ENCODE measurements around the gene CNOT8. TPM values are rescaled to one million over a fixed set of nuclear protein-coding genes. Genes with fewer than 3 reads are reported as not detected.

Gene CNOT8
- total and polyA plus RNA-seq, 7 donors = 51.6 to 80.6 (median 53.5) TPM

DNA sequence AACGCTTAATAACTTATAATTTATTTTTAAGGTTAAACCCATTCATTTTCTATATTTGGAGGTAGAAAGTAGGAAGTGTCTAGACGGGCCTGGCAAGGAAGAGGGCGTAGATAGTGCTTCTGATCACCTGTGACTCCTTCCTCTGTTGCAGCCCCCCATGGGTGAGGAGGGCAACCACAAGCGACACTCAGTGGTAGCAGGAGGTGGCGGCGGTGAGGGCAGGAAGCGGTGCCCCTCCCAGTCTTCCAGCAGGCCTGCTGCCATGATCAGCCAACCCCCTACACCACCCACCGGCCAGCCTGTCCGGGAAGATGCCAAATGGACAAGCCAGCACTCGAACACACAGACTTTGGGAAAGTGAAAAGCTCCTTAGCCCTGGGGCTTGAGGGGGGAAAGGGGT, 44.7 kb upstream of the CNOT8 start:
- WGBS, 2 donors = 55 to 88% methylated on average over 10 of the region's 10 CpGs
- Histone ChIP-seq H3K27me3 (no peaks in the 10 kb centered on the region), H3K4me1 (peaks cover 0 to 15% (median 11%) of the 10 kb centered on the region in 4 donors), H3K4me3 (no peak overlapping the region), H3K9me3 (no peaks in the 10 kb centered on the region), H3K36me3 (peaks cover 14 to 95% (median 46%) of the 10 kb centered on the region in 4 donors), H3K27ac (peak overlapping the region in 2 of 4 donors; percentile 24 to 43)
- DNase-seq = no peak
- TF ChIP-seq POLR2AphosphoS5 (IDR thresholded peaks at IDR 0.05) = no peak
- TF ChIP-seq POLR2A (IDR thresholded peaks at IDR 0.05) = no peak
- TF ChIP-seq, protein P1, sequence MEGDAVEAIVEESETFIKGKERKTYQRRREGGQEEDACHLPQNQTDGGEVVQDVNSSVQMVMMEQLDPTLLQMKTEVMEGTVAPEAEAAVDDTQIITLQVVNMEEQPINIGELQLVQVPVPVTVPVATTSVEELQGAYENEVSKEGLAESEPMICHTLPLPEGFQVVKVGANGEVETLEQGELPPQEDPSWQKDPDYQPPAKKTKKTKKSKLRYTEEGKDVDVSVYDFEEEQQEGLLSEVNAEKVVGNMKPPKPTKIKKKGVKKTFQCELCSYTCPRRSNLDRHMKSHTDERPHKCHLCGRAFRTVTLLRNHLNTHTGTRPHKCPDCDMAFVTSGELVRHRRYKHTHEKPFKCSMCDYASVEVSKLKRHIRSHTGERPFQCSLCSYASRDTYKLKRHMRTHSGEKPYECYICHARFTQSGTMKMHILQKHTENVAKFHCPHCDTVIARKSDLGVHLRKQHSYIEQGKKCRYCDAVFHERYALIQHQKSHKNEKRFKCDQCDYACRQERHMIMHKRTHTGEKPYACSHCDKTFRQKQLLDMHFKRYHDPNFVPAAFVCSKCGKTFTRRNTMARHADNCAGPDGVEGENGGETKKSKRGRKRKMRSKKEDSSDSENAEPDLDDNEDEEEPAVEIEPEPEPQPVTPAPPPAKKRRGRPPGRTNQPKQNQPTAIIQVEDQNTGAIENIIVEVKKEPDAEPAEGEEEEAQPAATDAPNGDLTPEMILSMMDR (IDR thresholded peaks at IDR 0.05) = no peak
- no peak for TF ChIP-seq EP300 (IDR thresholded peaks at IDR 0.05)
- intact Hi-C loops (cut with DNase I) = loop anchor here (5.0 kb wide), 1 partner anchor 56 kb away; the partner anchor contains the start of gene LARP1

GRCh38 chr5:154815025-154815424, 43.4 kb upstream of the CNOT8 start:
- Histone ChIP-seq H3K9me3 (no peaks in the 10 kb centered on the region), H3K27me3 (no peaks in the 10 kb centered on the region), H3K27ac (no peak overlapping the region), H3K36me3 (peaks cover 14 to 95% (median 45%) of the 10 kb centered on the region in 4 donors), H3K4me1 (peaks cover 0 to 18% (median 12%) of the 10 kb centered on the region in 4 donors), H3K4me3 (no peak overlapping the region)
- TF ChIP-seq, protein P1 (IDR thresholded peaks at IDR 0.05) = no peak
- no peak for TF ChIP-seq POLR2AphosphoS5 (IDR thresholded peaks at IDR 0.05)
- TF ChIP-seq EP300 (IDR thresholded peaks at IDR 0.05) = no peak
- no peak for TF ChIP-seq POLR2A (IDR thresholded peaks at IDR 0.05)
- no peak for DNase-seq
- WGBS, 2 donors = 90 to 93% methylated on average over 11 of the region's 11 CpGs
- intact Hi-C loops (cut with DNase I) = no loop called here

- Histone ChIP-seq H3K4me3 (no peak overlapping the region), H3K27me3 (no peaks in the 10 kb centered on the region), H3K36me3 (peaks cover 14 to 95% (median 48%) of the 10 kb centered on the region in 4 donors), H3K27ac (peak overlapping the region in 1 of 4 donors; percentile 34), H3K4me1 (peaks cover 0 to 18% (median 12%) of the 10 kb centered on the region in 4 donors), H3K9me3 (no peaks in the 10 kb centered on the region)
- 82 to 92% methylated on average over 5 of the region's 5 CpGs for WGBS, 2 donors
- intact Hi-C loops (cut with DNase I) = no loop called here
- TF ChIP-seq POLR2AphosphoS5 (IDR thresholded peaks at IDR 0.05) (peak in 1 of 4 donors; percentile 37), POLR2A (IDR thresholded peaks at IDR 0.05) (no peak), EP300 (IDR thresholded peaks at IDR 0.05) (no peak)
- TF ChIP-seq, protein P1 (IDR thresholded peaks at IDR 0.05) = no peak
- no peak for DNase-seq
Measured at GRCh38 chr5:154815684-154816247, 42.7 kb upstream of the CNOT8 start.

- no peaks in the 10 kb centered on the region for H3K9me3 ChIP-seq
- WGBS, 2 donors = 92 to 95% methylated on average over 5 of the region's 5 CpGs
- intact Hi-C loops (cut with DNase I) = no loop called here
- H3K4me3 ChIP-seq = no peak overlapping the region
- no peak for DNase-seq
- peaks cover 17 to 96% (median 51%) of the 10 kb centered on the region in 4 donors for H3K36me3 ChIP-seq
- H3K27ac ChIP-seq = peak overlapping the region in 2 of 4 donors; percentile 44 to 48
- H3K27me3 ChIP-seq = no peaks in the 10 kb centered on the region
- H3K4me1 ChIP-seq = peaks cover 0 to 18% (median 12%) of the 10 kb centered on the region in 4 donors
- no peak for TF ChIP-seq POLR2A (IDR thresholded peaks at IDR 0.05)
- TF ChIP-seq, protein P1 (IDR thresholded peaks at IDR 0.05) = no peak
- no peak for TF ChIP-seq EP300 (IDR thresholded peaks at IDR 0.05)
- no peak for TF ChIP-seq POLR2AphosphoS5 (IDR thresholded peaks at IDR 0.05)
Measured at GRCh38 chr5:154816891-154817492, 41.4 kb upstream of the CNOT8 start.

Measured in sigmoid colon (tissue), 7 donors.